Stimulated activated CD4-positive, alpha-beta T cell treated with anti-CD3 and anti-CD28 coated beads, Interleukin-12 subunit alpha, Interleukin-12 subunit beta, amount 100 ng/mL, for 48 hours (primary cell): Measurements from ENCODE around the gene KLHL29.

Experiments
- DNase-seq, 3 donors: peaks; one replicate each; pipeline ENCODE4 v3.0.0-alpha.2; 2020; ENCODE audit warnings: low read depth in 2 of 3, low spot score in 1 of 3

Gene KLHL29

GRCh38 chr2:23546913-23547312 lies 161.9 kb downstream of the KLHL29 start:
- no peak for DNase-seq

GRCh38 chr2:23547725-23548124 lies 162.7 kb downstream of the KLHL29 start:
- DNase-seq, result no peak

- DNase-seq, result no peak
These were observed 163.3 kb downstream of the KLHL29 start for GRCh38 chr2:23548143-23548769.

GRCh38 chr2:23549051-23549450 lies 164.1 kb downstream of the KLHL29 start:
- DNase-seq, result no peak

- DNase-seq, result no peak
These were observed 165.0 kb downstream of the KLHL29 start for GRCh38 chr2:23549821-23550530.

- DNase-seq, result no peak
These were observed 165.6 kb downstream of the KLHL29 start for GRCh38 chr2:23550553-23550952.

GRCh38 chr2:23551875-23552274 lies 166.9 kb downstream of the KLHL29 start:
- DNase-seq, result no peak

GRCh38 chr2:23553561-23553960 lies 168.6 kb downstream of the KLHL29 start:
- no peak for DNase-seq

- no peak for DNase-seq
These were observed 169.2 kb downstream of the KLHL29 start for GRCh38 chr2:23554054-23554697.

GRCh38 chr2:23555944-23556343 lies 171.0 kb downstream of the KLHL29 start:
- no peak for DNase-seq

- no peak for DNase-seq
These were observed 171.9 kb downstream of the KLHL29 start for GRCh38 chr2:23556929-23557328.

- DNase-seq, result no peak
These were observed 172.5 kb downstream of the KLHL29 start for GRCh38 chr2:23557455-23557854.

GRCh38 chr2:23559561-23560239 lies 174.7 kb downstream of the KLHL29 start:
- DNase-seq, result no peak

GRCh38 chr2:23561088-23561487 lies 176.1 kb downstream of the KLHL29 start:
- DNase-seq, result no peak

- no peak for DNase-seq
These were observed 176.6 kb downstream of the KLHL29 start for GRCh38 chr2:23561544-23561943.

- DNase-seq, result no peak
These were observed 177.2 kb downstream of the KLHL29 start for GRCh38 chr2:23562143-23562542.

GRCh38 chr2:23563151-23563550 lies 178.2 kb downstream of the KLHL29 start:
- DNase-seq, result no peak

- no peak for DNase-seq
These were observed 179.0 kb downstream of the KLHL29 start for GRCh38 chr2:23563673-23564614.

GRCh38 chr2:23564615-23564960 lies 179.6 kb downstream of the KLHL29 start:
- no peak for DNase-seq

GRCh38 chr2:23565374-23565773 lies 180.4 kb downstream of the KLHL29 start:
- DNase-seq, result no peak

- no peak for DNase-seq
These were observed 180.8 kb downstream of the KLHL29 start for GRCh38 chr2:23565814-23566213.
